Gastrocnemius medialis (tissue), 4 donors: ENCODE data around the gene CCDC70. TPM values are rescaled to one million over a fixed set of nuclear protein-coding genes. Genes with fewer than 3 reads are reported as not detected.

ENCODE experiments used
- ATAC-seq, 2 donors: fragments of 150-250 bp; one replicate each; pipeline ENCODE4 v1.9.1; 2016
- DNase-seq, 2 donors: peaks; one replicate each; pipeline ENCODE4 v3.0.0-alpha.2; 2019
- H3K27ac ChIP-seq, 4 donors: fragments of 200-600 bp; sonication (generic); 1 replicate in 1 of 4; 2 replicates in 3 of 4; pipeline ENCODE4 v1.5.1; 2016 to 2018; ENCODE audit warnings: mild to moderate bottlenecking in 2 of 4, moderate library complexity in 1 of 4
- H3K27me3 ChIP-seq, 3 donors: fragments of 200-600 bp; sonication (generic) in 2 of 3; 1 replicate in 1 of 3; 2 replicates in 2 of 3; pipeline versions ENCODE4 v1.5.1 to v1.6.0; 2016 to 2019; ENCODE audit warnings: mild to moderate bottlenecking in 1 of 3, moderate library complexity in 1 of 3
- H3K36me3 ChIP-seq, 2 donors: fragments of 200-600 bp; sonication (generic) in 1 of 2; one replicate each; pipeline ENCODE4 v1.5.1; 2017 to 2018
- H3K4me1 ChIP-seq, 2 donors: fragments of 200-600 bp; sonication (generic) in 1 of 2; one replicate each; pipeline ENCODE4 v1.5.1; 2016 to 2017; ENCODE audit warnings: mild to moderate bottlenecking in 2 of 2
- H3K4me3 ChIP-seq, 4 donors: fragments of 200-600 bp; sonication (generic) in 3 of 4; 1 replicate in 1 of 4; 2 replicates in 3 of 4; pipeline ENCODE4 v1.5.1; 2016 to 2019; ENCODE audit warnings: mild to moderate bottlenecking in 2 of 4
- H3K9me3 ChIP-seq, 3 donors: fragments of 200-600 bp; sonication (generic) in 2 of 3; 1 replicate in 1 of 3; 2 replicates in 2 of 3; pipeline ENCODE4 v1.5.1; 2016 to 2019
- CTCF ChIP-seq, 5 experiments: fragments of 450-650 bp in 3 of 5; fragments of 200-600 bp in 2 of 5; sonication (generic) in 2 of 5; IDR thresholded peaks in 4 of 5; conservative IDR thresholded peaks in 1 of 5; 1 replicate in 4 of 5; 2 replicates in 1 of 5; pipeline ENCODE4 v1.5.1; 2016 to 2019; ENCODE audit warnings: antibody characterized with exemption in 5 of 5, mild to moderate bottlenecking in 3 of 5, moderate library complexity in 3 of 5
- POLR2A ChIP-seq, 2 donors: fragments of 450-650 bp; IDR thresholded peaks; one replicate each; pipeline ENCODE4 v1.6.1; 2017; ENCODE audit warnings: antibody characterized with exemption in 2 of 2, mild to moderate bottlenecking in 2 of 2, moderate library complexity in 2 of 2
- in situ Hi-C, 4 donors: fragments of 200-750 bp; cut with MboI; loops; one replicate each; pipeline versions ENCODE4 v1.15.0 to v1.8.0; 2017; ENCODE audit warnings: low sequenced_read_pairs in 4 of 4
- intact Hi-C: fragments of 100-400 bp; cut with DNase I; formaldehyde crosslinking; loops from one replicate; pipeline ENCODE4 v1.15.1; 2023; ENCODE audit warnings: low total_unique reads
- total RNA-seq, 4 donors: library from RNA; depleted of rRNA; stranded (reverse); fragments of >200 nt; gene quantifications; one replicate each; pipeline versions ENCODE4 v1.1.0 to v1.2.3, GENCODE V29; 2016

Gene CCDC70
- total RNA-seq, 4 donors from 2014 or later: not detected

- intact Hi-C loops: no loop called here
- Histone ChIP-seq H3K27me3 (no peaks in the 10 kb centered on the region), H3K4me1 (no peaks in the 10 kb centered on the region), H3K4me3 (no peak overlapping the region), H3K9me3 (no peaks in the 10 kb centered on the region), H3K27ac (no peak overlapping the region), H3K36me3 (no peaks in the 10 kb centered on the region)
- in situ Hi-C loops: no loop called here
- DNase-seq (no peak), ATAC-seq (no peak)
- TF ChIP-seq CTCF (IDR thresholded peaks at IDR 0.05 in 4 of 5, conservative IDR thresholded peaks at IDR 0.05 in 1 of 5) (no peak), POLR2A (IDR thresholded peaks at IDR 0.05) (no peak)
Observed at GRCh38 chr13:51913421-51914136, 51.8 kb downstream of the CCDC70 start.

- intact Hi-C loops: no loop called here
- Histone ChIP-seq H3K4me1 (no peaks in the 10 kb centered on the region), H3K36me3 (no peaks in the 10 kb centered on the region), H3K27ac (no peak overlapping the region), H3K4me3 (no peak overlapping the region), H3K27me3 (no peaks in the 10 kb centered on the region), H3K9me3 (no peaks in the 10 kb centered on the region)
- DNase-seq: no peak
- in situ Hi-C loops: no loop called here
- ATAC-seq: no peak
- TF ChIP-seq POLR2A (IDR thresholded peaks at IDR 0.05) (no peak), CTCF (IDR thresholded peaks at IDR 0.05 in 4 of 5, conservative IDR thresholded peaks at IDR 0.05 in 1 of 5) (no peak)
Observed at GRCh38 chr13:51914137-51914493, 52.3 kb downstream of the CCDC70 start.

Other genes starting within 250 kb of the CCDC70 start
- 1 to 10 TPM; 1.8 to 6.0 (median 4.7) TPM for gene DHRS12, start 57.8 kb upstream of the CCDC70 start, total RNA-seq
- under 1 TPM in 3 of 4 donors, not detected in 1; 0.20 to 0.41 (median 0.27) TPM for gene TMEM272, start 16.8 kb upstream of the CCDC70 start, total RNA-seq
- 1 to 10 TPM; 1.6 to 3.3 (median 2.6) TPM for gene ATP7B, start 149.5 kb downstream of the CCDC70 start, total RNA-seq
- gene ALG11, start 150.4 kb downstream of the CCDC70 start, total RNA-seq: 10 to 100 TPM in 2 of 4 donors, 1 to 10 TPM in 2; 8.9 to 14.2 (median 10.1) TPM
- 10 to 100 TPM in 2 of 4 donors, 1 to 10 TPM in 2; 8.1 to 11.4 (median 9.5) TPM for gene UTP14C, start 162.7 kb downstream of the CCDC70 start, total RNA-seq